GM12864 (cell line): ENCODE results near the gene CFDP1.
"Not testable (repeated sequence)": the region's sequence is repeated elsewhere in the genome, so short reads cannot be mapped to it uniquely, and the experiment has no call there.

Experiments
- DNase-seq: peaks from one replicate; pipeline ENCODE4 v3.0.0-alpha.2; 2011; ENCODE audit warnings: low read depth
- H3K4me3 ChIP-seq: 2 replicates; pipeline ENCODE4 v1.5.1; 2011; ENCODE audit warnings: mild to moderate bottlenecking, low read depth, low read length, control low read depth
- TF ChIP-seq, protein P1 (sequence below): IDR thresholded peaks from 2 replicates; pipeline ENCODE4 v1.5.1; 2011; ENCODE audit warnings: low read depth, mild to moderate bottlenecking, moderate library complexity, low read length, control low read depth, inconsistent platforms; ENCODE audit errors: missing control alignments

The CFDP1 gene

DNA sequence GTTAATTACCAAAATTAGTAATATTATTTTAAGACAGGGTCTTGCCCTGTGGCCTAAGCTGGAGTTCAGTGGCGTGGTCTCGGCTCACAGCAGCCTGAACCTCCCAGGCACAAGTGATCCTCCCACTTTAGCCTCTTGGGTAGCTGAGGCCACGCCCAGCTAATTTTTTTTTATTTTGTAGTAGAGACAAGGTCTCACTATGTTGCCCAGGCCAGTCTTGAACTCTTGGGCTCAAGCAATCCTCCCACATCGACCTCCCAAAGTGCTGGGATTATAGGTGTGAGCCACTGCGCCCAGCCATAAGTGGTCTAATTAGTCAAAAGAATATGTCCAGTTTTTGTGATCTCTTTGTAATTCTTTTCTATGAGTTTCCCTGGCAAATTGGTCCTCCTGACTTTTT is 12.0 kb upstream of the CFDP1 start:
- no peak for DNase-seq
- TF ChIP-seq, protein P1, sequence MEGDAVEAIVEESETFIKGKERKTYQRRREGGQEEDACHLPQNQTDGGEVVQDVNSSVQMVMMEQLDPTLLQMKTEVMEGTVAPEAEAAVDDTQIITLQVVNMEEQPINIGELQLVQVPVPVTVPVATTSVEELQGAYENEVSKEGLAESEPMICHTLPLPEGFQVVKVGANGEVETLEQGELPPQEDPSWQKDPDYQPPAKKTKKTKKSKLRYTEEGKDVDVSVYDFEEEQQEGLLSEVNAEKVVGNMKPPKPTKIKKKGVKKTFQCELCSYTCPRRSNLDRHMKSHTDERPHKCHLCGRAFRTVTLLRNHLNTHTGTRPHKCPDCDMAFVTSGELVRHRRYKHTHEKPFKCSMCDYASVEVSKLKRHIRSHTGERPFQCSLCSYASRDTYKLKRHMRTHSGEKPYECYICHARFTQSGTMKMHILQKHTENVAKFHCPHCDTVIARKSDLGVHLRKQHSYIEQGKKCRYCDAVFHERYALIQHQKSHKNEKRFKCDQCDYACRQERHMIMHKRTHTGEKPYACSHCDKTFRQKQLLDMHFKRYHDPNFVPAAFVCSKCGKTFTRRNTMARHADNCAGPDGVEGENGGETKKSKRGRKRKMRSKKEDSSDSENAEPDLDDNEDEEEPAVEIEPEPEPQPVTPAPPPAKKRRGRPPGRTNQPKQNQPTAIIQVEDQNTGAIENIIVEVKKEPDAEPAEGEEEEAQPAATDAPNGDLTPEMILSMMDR, result no peak
- H3K4me3 ChIP-seq, result no peak overlapping the region

DNA sequence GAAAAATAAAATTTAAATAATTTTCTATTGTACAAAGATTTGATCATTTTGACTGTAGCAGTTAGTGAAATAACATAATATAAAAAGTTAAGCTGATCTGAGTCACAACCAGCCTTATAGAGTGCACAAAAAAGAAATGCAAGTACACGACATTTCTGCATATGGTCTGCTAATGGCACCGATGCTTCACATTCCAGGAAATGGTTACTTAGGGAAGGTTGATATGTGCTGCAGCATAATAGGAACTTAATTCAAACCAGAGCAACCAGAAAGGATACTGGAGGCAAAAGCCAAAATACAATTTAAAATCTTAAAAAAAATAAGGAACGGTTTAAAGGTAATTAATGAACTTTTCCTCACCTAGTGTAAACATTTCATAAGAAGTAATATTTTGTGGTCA is 10.0 kb upstream of the CFDP1 start:
- DNase-seq, result no peak
- TF ChIP-seq, protein P1, result no peak
- no peak overlapping the region for H3K4me3 ChIP-seq

DNA sequence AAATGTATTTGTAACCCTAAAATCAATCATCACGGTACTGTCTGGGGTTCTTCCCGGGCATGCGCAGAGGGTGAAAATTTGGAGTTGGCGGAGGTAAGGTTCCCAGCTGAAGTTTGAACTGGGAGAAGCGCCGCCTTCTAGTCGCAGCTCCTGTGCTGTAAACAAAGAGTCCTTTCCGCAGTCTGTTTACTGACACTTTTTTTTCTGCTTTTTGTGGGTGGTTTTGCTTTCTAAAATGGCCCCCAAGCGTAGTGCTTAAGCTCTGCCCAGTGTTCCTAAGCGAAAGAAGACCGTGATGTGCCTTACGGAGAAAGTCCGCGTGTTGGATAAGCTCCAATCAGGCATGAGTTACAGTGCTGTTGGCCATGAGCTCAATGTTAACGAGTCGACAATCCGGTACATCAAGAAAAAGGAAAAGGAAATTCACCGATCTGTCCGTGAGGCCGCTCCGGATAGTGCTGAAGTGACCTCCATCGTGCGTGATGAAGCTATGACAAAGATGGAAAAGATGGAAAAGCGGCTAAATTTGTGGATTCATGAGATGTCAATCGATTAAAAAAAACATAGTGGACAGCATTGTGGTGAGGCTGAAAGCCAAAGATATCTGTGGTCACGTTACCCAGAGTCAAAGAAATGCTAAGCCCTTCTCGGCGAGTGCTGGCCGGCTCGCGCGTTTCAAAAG is 570 bp upstream of the CFDP1 start:
- peak; percentile 67 for DNase-seq
- TF ChIP-seq, protein P1, result no peak
- peak overlapping the region; percentile 89 for H3K4me3 ChIP-seq

DNA sequence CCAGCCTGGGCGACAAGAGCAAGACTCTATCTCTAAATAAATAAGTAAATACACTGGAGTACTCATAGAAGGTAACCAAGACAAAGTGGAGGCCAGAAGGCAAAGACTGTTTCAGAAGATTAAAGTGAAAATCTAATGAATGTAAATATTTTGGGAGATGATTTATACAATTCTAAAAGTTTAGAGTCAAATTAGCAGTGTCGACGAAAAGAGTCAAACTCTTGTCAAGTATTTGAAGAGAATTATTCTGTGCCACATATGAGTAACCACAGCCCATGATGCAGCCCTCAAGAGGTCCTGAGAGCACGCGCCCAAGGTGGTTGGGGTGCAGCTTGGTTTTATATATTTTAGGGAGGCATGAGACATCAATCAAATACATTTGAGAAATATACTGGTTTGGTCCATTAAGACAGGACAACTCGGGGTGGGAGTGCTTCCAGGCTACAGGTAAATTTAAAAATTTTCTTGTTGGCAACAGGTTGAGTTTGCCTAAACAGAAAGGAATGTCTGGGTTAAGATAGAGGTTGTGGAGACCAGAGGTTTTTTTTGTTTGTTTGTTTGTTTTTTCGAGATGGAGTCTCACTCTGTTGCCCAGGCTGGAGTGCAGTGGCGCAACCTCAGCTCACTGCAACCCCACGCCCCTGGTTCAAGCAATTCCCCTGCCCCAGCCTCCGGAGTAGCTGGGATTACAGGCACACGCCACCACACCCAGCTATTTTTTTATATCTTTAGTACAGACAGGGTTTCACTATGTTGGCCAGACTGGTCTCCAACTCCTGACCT is 3.5 kb downstream of the CFDP1 start:
- DNase-seq, result no peak
- no peak overlapping the region for H3K4me3 ChIP-seq
- TF ChIP-seq, protein P1, result no peak

DNA sequence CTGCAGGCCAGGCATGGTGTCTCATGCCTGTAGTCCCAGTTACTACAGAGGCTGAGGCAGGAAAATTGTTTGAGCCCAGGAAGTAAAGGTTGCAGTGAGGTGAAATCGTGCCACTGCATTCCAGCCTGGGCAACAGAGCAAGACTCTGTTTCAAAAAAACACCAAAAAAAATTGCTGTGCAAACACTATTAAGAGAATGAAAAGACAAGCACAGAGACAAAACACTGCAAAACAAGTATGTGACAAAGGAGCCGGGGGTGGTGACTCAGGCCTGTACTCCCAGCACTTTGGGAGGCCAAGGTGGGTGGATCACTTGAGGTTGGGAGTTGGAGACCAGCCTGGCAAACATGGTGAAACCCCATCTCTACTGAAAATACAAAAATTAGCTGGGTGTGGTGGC is 6.8 kb downstream of the CFDP1 start:
- not testable (repeated sequence) for H3K4me3 ChIP-seq, DNase-seq

DNA sequence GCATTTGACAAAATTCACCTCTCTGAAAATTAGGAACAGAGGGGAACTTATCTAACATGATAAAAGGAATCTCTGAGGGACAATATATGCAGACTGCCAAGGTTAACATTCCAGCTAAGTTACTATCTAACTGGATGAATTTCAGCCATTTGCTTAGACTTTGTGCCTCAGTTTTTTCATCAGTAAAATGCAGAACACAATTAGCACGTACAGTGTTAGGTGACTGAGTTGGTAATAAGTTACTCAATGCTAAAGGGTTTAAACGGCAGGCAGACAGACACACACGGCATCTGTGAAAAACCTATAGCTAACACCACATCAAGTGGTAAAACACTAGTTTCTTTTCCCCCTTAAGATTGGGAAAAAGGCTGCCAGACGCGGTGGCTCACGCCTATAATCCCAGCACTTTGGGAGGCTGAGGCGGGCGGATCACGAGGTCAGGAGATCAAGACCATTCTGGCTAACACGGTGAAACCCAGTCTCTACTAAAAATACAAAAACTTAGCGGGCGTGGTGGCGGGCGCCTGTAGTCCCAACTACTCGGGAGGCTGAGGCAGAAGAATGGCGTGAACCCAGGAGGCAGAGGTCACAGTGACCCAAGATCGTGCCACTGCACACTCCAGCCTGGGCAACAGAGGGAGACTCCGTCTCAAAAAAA is 9.1 kb downstream of the CFDP1 start:
- H3K4me3 ChIP-seq, DNase-seq: not testable (repeated sequence)

DNA sequence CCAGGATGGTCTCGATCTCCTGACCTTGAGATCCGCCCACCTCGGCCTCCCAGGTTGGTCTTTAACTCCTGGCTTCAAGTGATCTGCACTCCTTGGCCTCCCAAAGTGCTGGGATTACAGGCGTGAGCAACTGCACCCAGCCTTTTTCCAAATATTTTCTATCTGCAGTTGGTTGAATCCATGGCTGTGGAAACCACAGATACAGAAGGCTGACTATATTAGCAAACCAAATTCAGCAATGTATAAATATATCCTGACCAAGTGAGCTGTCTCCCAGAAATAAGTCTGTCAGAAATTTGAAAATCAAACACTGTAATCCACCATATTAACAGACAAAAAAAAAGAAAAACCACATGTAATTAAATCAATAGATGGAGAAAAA is 9.6 kb downstream of the CFDP1 start:
- TF ChIP-seq, protein P1, result no peak
- DNase-seq, result no peak
- H3K4me3 ChIP-seq, result no peak overlapping the region

DNA sequence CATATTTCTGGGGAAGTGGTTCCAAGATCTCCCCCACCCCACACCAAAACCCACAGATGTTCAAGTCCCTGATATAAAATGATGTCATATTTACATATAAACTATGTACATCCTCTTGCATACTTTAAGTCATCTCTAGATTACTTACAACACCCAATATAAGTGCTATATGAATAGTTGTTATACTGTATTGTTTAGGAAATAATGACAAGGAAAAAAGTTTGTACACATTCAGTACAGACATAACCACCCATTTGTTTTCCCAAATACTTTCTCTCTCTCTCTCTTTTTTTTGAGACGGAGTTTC is 11.5 kb downstream of the CFDP1 start:
- H3K4me3 ChIP-seq, result no peak overlapping the region
- TF ChIP-seq, protein P1, result no peak
- no peak for DNase-seq
